WTC11 (cell line): ENCODE data around the gene NUP85. TPM values are rescaled to one million over a fixed set of nuclear protein-coding genes. Genes with fewer than 3 reads are reported as not detected.

Source experiments
- ATAC-seq: fragments of 200-7000 bp; cut with Tn5 transposase; 2 replicates; pipeline ENCODE4 v1.10.0; 2021; ENCODE audit warnings: mild to moderate bottlenecking, moderate library complexity
- CTCF ChIA-PET: fragments of 300-600 bp; sonication (Branson Sonifier 250); formaldehyde crosslinking; loops from one replicate; lab custom pipeline; 2021; ENCODE audit warnings: antibody characterized with exemption; lab: Charles Lee
- POLR2A ChIA-PET: fragments of 350-600 bp; sonication (Branson Sonifier 250); formaldehyde crosslinking; loops from one replicate; lab custom pipeline; 2021; ENCODE audit warnings: antibody characterized with exemption; lab: Charles Lee
- DNase-seq: peaks from one replicate; pipeline ENCODE4 v3.0.0; 2021; ENCODE audit warnings: low spot score
- H3K27ac Mint-ChIP-seq: 2 replicates; pipeline ENCODE4 v1.8.0; 2021; ENCODE audit warnings: mixed read lengths
- H3K27me3 Mint-ChIP-seq: 2 replicates; pipeline ENCODE4 v1.8.0; 2021; ENCODE audit warnings: low read depth, mild to moderate bottlenecking, moderate library complexity, mixed read lengths
- H3K36me3 Mint-ChIP-seq: 2 replicates; pipeline ENCODE4 v1.8.0; 2021; ENCODE audit warnings: mixed read lengths
- H3K4me1 Mint-ChIP-seq: 2 replicates; pipeline ENCODE4 v1.8.0; 2022; ENCODE audit warnings: mixed read lengths
- H3K4me3 Mint-ChIP-seq: 2 replicates; pipeline ENCODE4 v1.8.0; 2021; ENCODE audit warnings: mild to moderate bottlenecking, moderate library complexity, mixed read lengths
- H3K9me3 Mint-ChIP-seq: 2 replicates; pipeline ENCODE4 v1.8.0; 2021; ENCODE audit warnings: mixed read lengths
- GTF2I ChIP-seq: fragments of 250-450 bp; sonication (Bioruptor Pico); conservative IDR thresholded peaks from 2 replicates; pipeline ENCODE4 v1.4.0; 2021; ENCODE audit warnings: mild to moderate bottlenecking
- HMGA2 ChIP-seq: fragments of 250-450 bp; sonication (Bioruptor Pico); IDR thresholded peaks from 2 replicates; pipeline ENCODE4 v1.4.0; 2021; ENCODE audit warnings: mild to moderate bottlenecking, moderate library complexity
- IRF2 ChIP-seq: sonication (generic); formaldehyde crosslinking; IDR thresholded peaks from 2 replicates; pipeline ENCODE4 v1.8.0; 2022; ENCODE audit warnings: low read depth, missing genetic modification reagents, borderline replicate concordance
- JAZF1 ChIP-seq: fragments of 250-450 bp; sonication (Bioruptor Pico); IDR thresholded peaks from 2 replicates; pipeline ENCODE4 v1.9.0; 2021; ENCODE audit warnings: moderate library complexity, mild to moderate bottlenecking, inconsistent platforms
- MXD4 ChIP-seq: fragments of 250-450 bp; sonication (Bioruptor Pico); IDR thresholded peaks from 2 replicates; pipeline ENCODE4 v1.8.0; 2021; ENCODE audit warnings: mild to moderate bottlenecking, moderate library complexity, borderline replicate concordance
- NFYB ChIP-seq: sonication (generic); formaldehyde crosslinking; conservative IDR thresholded peaks from 2 replicates; pipeline ENCODE4 v1.8.0; 2022; ENCODE audit warnings: low read depth, missing genetic modification reagents
- NR1H2 ChIP-seq: sonication (generic); formaldehyde crosslinking; IDR thresholded peaks from 2 replicates; pipeline ENCODE4 v1.9.0; 2021; ENCODE audit warnings: mild to moderate bottlenecking, moderate library complexity, missing genetic modification reagents
- SOX15 ChIP-seq: fragments of 250-450 bp; sonication (Bioruptor Pico); IDR thresholded peaks from 2 replicates; pipeline ENCODE4 v1.9.0; 2021; ENCODE audit warnings: mild to moderate bottlenecking
- SP1 ChIP-seq: sonication (generic); formaldehyde crosslinking; conservative IDR thresholded peaks from 2 replicates; pipeline ENCODE4 v1.8.1; 2022; ENCODE audit warnings: missing genetic modification reagents
- TCF7 ChIP-seq: sonication (generic); formaldehyde crosslinking; IDR thresholded peaks from 2 replicates; pipeline ENCODE4 v1.8.0; 2022; ENCODE audit warnings: mild to moderate bottlenecking, low read depth, missing genetic modification reagents, moderate library complexity
- total RNA-seq: library from RNA; stranded (reverse); gene quantifications from 3 replicates; pipeline ENCODE4 v1.2.3, GENCODE V29; 2021
- TF ChIP-seq, protein P1 (sequence below): sonication (generic); formaldehyde crosslinking; IDR thresholded peaks from 2 replicates; pipeline ENCODE4 v1.8.0; 2022; ENCODE audit warnings: mild to moderate bottlenecking, missing genetic modification reagents
- TF ChIP-seq, protein P2 (sequence below): fragments of 200-600 bp; IDR thresholded peaks from 2 replicates; pipeline ENCODE4 v1.8.0; 2022; ENCODE audit warnings: antibody characterized with exemption
- TF ChIP-seq, protein P3 (sequence below): sonication (generic); formaldehyde crosslinking; IDR thresholded peaks from 2 replicates; pipeline ENCODE4 v1.8.1; 2023; ENCODE audit warnings: mild to moderate bottlenecking, missing genetic modification reagents
- TF ChIP-seq, protein P4 (sequence below): fragments of 250-450 bp; sonication (Bioruptor Pico); IDR thresholded peaks from 2 replicates; pipeline ENCODE4 v1.9.0; 2021; ENCODE audit warnings: moderate library complexity, mild to moderate bottlenecking, inconsistent platforms, borderline replicate concordance
- TF ChIP-seq, protein P5 (sequence below): sonication (generic); formaldehyde crosslinking; IDR thresholded peaks from 2 replicates; pipeline ENCODE4 v1.8.0; 2023; ENCODE audit warnings: mild to moderate bottlenecking, missing genetic modification reagents
- TF ChIP-seq, protein P6 (sequence below): fragments of 250-450 bp; sonication (Bioruptor Pico); IDR thresholded peaks from 2 replicates; pipeline ENCODE4 v2.1.2; 2022; ENCODE audit warnings: mild to moderate bottlenecking, moderate library complexity

The NUP85 gene
- total RNA-seq, 1 experiment from 2014 or later: 109 TPM

DNA sequence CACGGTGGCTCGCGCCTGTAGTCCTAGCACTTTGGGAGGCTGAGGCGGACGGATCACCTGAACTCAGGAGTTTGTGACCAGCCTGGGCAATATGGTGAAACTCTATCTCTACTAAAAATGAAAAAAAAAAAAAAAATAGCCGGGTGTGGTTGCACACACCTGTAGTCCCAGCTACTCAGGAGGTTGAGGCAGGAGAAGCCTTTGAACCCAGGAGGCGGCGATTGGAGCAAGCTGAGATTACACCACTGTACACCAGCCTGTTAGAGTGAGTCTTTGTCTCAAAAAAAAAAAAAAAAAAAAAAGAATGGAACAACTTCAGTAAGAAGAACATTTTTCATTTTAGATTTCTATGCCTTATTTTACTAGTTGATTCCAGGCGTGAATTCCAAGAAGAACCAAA, 2.7 kb downstream of the NUP85 start (continued):
- TF ChIP-seq, protein P1, sequence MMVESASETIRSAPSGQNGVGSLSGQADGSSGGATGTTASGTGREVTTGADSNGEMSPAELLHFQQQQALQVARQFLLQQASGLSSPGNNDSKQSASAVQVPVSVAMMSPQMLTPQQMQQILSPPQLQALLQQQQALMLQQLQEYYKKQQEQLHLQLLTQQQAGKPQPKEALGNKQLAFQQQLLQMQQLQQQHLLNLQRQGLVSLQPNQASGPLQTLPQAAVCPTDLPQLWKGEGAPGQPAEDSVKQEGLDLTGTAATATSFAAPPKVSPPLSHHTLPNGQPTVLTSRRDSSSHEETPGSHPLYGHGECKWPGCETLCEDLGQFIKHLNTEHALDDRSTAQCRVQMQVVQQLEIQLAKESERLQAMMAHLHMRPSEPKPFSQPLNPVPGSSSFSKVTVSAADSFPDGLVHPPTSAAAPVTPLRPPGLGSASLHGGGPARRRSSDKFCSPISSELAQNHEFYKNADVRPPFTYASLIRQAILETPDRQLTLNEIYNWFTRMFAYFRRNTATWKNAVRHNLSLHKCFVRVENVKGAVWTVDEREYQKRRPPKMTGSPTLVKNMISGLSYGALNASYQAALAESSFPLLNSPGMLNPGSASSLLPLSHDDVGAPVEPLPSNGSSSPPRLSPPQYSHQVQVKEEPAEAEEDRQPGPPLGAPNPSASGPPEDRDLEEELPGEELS (CRISPR knock-in tag): no peak
- TF ChIP-seq GTF2I (CRISPR knock-in tag) (no peak), HMGA2 (no peak), IRF2 (CRISPR knock-in tag) (no peak), NFYB (CRISPR knock-in tag) (no peak)
- TF ChIP-seq, protein P2, sequence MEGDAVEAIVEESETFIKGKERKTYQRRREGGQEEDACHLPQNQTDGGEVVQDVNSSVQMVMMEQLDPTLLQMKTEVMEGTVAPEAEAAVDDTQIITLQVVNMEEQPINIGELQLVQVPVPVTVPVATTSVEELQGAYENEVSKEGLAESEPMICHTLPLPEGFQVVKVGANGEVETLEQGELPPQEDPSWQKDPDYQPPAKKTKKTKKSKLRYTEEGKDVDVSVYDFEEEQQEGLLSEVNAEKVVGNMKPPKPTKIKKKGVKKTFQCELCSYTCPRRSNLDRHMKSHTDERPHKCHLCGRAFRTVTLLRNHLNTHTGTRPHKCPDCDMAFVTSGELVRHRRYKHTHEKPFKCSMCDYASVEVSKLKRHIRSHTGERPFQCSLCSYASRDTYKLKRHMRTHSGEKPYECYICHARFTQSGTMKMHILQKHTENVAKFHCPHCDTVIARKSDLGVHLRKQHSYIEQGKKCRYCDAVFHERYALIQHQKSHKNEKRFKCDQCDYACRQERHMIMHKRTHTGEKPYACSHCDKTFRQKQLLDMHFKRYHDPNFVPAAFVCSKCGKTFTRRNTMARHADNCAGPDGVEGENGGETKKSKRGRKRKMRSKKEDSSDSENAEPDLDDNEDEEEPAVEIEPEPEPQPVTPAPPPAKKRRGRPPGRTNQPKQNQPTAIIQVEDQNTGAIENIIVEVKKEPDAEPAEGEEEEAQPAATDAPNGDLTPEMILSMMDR: no peak
- TF ChIP-seq, protein P3, sequence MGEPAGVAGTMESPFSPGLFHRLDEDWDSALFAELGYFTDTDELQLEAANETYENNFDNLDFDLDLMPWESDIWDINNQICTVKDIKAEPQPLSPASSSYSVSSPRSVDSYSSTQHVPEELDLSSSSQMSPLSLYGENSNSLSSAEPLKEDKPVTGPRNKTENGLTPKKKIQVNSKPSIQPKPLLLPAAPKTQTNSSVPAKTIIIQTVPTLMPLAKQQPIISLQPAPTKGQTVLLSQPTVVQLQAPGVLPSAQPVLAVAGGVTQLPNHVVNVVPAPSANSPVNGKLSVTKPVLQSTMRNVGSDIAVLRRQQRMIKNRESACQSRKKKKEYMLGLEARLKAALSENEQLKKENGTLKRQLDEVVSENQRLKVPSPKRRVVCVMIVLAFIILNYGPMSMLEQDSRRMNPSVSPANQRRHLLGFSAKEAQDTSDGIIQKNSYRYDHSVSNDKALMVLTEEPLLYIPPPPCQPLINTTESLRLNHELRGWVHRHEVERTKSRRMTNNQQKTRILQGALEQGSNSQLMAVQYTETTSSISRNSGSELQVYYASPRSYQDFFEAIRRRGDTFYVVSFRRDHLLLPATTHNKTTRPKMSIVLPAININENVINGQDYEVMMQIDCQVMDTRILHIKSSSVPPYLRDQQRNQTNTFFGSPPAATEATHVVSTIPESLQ (CRISPR knock-in tag): no peak
- TF ChIP-seq, protein P4, sequence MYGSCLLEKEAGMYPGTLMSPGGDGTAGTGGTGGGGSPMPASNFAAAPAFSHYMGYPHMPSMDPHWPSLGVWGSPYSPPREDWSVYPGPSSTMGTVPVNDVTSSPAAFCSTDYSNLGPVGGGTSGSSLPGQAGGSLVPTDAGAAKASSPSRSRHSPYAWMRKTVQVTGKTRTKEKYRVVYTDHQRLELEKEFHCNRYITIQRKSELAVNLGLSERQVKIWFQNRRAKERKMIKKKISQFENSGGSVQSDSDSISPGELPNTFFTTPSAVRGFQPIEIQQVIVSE: no peak

DNA sequence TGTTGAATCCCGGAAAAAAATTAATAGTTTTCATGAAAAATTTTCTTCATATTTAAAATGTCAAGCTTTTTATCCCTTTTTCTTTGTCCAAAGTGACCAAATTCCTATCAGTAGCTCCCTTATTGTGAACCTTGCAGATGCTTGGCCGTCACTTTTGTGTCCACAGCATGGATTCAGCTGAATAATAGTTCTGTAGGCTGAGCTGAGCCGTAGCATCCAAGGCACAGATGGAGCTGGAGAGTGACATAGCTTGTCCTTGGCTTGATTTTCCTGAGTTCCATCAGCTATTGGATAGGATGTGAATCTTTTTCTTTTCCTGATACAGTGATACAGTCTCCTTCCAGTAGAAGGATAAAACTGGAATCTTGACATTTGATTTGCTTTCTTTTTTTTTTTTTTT, 3.6 kb downstream of the NUP85 start:
- ChIA-PET CTCF (interaction anchor here (0.6 to 1.4 kb wide), 4 partner anchors 31 to 147 kb away, joined by 3 to 15 read pairs (median 5); no protein-coding TSS in a partner anchor), POLR2A (interaction anchor here (0.5 to 0.7 kb wide), 3 partner anchors 22 to 196 kb away, joined by 3 to 6 read pairs (median 6); partner anchors contain the start of gene MRPL58)
- Mint-ChIP-seq H3K27me3 (no peaks in the 10 kb centered on the region), H3K36me3 (peaks cover 43% of the 10 kb centered on the region), H3K9me3 (no peaks in the 10 kb centered on the region), H3K27ac (no peak overlapping the region), H3K4me3 (no peak overlapping the region), H3K4me1 (peaks cover 14% of the 10 kb centered on the region)
- DNase-seq: no peak
- ATAC-seq: no peak
- TF ChIP-seq TCF7 (CRISPR knock-in tag): no peak
- TF ChIP-seq JAZF1 (CRISPR knock-in tag): no peak

DNA sequence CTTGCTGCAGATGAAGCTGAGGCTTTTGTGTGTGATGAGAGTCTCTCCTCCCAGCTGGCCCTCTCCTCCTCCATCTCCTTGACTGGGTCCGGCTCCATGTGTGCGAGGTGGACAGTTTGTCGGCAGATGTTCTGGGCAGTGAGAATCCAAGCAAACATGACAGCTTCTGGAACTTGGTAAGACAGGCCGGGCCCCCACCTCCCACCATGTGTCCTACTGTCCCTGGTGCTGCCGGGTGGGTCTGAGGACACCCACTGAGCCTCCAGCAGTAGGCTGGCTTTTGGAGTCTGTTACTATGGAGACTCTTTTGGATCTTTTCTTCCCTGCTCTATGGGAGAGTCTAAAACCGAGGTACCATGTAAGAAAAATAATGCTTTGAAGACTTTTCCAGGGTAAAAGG, 12.7 kb downstream of the NUP85 start:
- POLR2A ChIA-PET: interaction anchor here (0.5 kb wide), 1 partner anchor 19 kb away, joined by 3 read pairs; no protein-coding TSS in a partner anchor
- no peaks in the 10 kb centered on the region for H3K4me1 Mint-ChIP-seq
- H3K4me3 Mint-ChIP-seq: no peak overlapping the region
- no peaks in the 10 kb centered on the region for H3K9me3 Mint-ChIP-seq
- H3K27me3 Mint-ChIP-seq: no peaks in the 10 kb centered on the region
- CTCF ChIA-PET: interaction anchor here (0.6 to 1.6 kb wide), 3 partner anchors 22 to 104 kb away, joined by 3 to 5 read pairs (median 4); partner anchors contain the start of gene MIF4GD
- no peak for DNase-seq
- no peak overlapping the region for H3K27ac Mint-ChIP-seq
- no peak for ATAC-seq
- peaks cover 59% of the 10 kb centered on the region for H3K36me3 Mint-ChIP-seq
- TF ChIP-seq, protein P2: no peak
- no peak for TF ChIP-seq MXD4 (CRISPR knock-in tag)
- no peak for TF ChIP-seq NR1H2 (CRISPR knock-in tag)
- no peak for TF ChIP-seq SP1 (CRISPR knock-in tag)
- TF ChIP-seq, protein P5, sequence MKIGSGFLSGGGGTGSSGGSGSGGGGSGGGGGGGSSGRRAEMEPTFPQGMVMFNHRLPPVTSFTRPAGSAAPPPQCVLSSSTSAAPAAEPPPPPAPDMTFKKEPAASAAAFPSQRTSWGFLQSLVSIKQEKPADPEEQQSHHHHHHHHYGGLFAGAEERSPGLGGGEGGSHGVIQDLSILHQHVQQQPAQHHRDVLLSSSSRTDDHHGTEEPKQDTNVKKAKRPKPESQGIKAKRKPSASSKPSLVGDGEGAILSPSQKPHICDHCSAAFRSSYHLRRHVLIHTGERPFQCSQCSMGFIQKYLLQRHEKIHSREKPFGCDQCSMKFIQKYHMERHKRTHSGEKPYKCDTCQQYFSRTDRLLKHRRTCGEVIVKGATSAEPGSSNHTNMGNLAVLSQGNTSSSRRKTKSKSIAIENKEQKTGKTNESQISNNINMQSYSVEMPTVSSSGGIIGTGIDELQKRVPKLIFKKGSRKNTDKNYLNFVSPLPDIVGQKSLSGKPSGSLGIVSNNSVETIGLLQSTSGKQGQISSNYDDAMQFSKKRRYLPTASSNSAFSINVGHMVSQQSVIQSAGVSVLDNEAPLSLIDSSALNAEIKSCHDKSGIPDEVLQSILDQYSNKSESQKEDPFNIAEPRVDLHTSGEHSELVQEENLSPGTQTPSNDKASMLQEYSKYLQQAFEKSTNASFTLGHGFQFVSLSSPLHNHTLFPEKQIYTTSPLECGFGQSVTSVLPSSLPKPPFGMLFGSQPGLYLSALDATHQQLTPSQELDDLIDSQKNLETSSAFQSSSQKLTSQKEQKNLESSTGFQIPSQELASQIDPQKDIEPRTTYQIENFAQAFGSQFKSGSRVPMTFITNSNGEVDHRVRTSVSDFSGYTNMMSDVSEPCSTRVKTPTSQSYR (CRISPR knock-in tag): no peak
- no peak for TF ChIP-seq SOX15 (CRISPR knock-in tag)
- no peak for TF ChIP-seq NFYB (CRISPR knock-in tag)
- TF ChIP-seq, protein P6, sequence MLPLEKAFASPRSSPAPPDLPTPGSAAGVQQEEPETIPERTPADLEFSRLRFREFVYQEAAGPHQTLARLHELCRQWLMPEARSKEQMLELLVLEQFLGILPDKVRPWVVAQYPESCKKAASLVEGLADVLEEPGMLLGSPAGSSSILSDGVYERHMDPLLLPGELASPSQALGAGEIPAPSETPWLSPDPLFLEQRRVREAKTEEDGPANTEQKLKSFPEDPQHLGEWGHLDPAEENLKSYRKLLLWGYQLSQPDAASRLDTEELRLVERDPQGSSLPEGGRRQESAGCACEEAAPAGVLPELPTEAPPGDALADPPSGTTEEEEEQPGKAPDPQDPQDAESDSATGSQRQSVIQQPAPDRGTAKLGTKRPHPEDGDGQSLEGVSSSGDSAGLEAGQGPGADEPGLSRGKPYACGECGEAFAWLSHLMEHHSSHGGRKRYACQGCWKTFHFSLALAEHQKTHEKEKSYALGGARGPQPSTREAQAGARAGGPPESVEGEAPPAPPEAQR (CRISPR knock-in tag): no peak
